ENCODE measurements around the gene ITPK1.
A peak's percentile ranks its signal among the peaks of the same experiment; 100 is the strongest.

The ITPK1 gene

GRCh38 chr14:92930737-92931602, 184.8 kb downstream of the ITPK1 start:
- no peak for DNase-seq

GRCh38 chr14:92929689-92930608, 185.8 kb downstream of the ITPK1 start:
- DNase-seq = no peak

- DNase-seq = no peak
Observed at GRCh38 chr14:92928961-92929688, 186.6 kb downstream of the ITPK1 start.

GRCh38 chr14:92928258-92928629, 187.5 kb downstream of the ITPK1 start:
- no peak for DNase-seq

GRCh38 chr14:92927349-92928257, 188.1 kb downstream of the ITPK1 start:
- no peak for DNase-seq

GRCh38 chr14:92926931-92927330, 188.8 kb downstream of the ITPK1 start:
- no peak for DNase-seq

GRCh38 chr14:92926180-92926845, 189.4 kb downstream of the ITPK1 start:
- DNase-seq = no peak

- no peak for DNase-seq
Observed at GRCh38 chr14:92925446-92925845, 190.3 kb downstream of the ITPK1 start.

GRCh38 chr14:92924247-92924646, 191.5 kb downstream of the ITPK1 start:
- peak; percentile 64 for DNase-seq

GRCh38 chr14:92923744-92924103, 192.0 kb downstream of the ITPK1 start:
- DNase-seq = no peak

GRCh38 chr14:92922883-92923743, 192.6 kb downstream of the ITPK1 start, which contains the start of gene CHGA:
Gene CHGA (plus strand): TSS chr14:92923150. CDS start chr14:92923360, 210 bp downstream.
- DNase-seq = peak; percentile 77

- peak; percentile 18 for DNase-seq
Observed at GRCh38 chr14:92922155-92922735, 193.5 kb downstream of the ITPK1 start.

- DNase-seq = no peak
Observed at GRCh38 chr14:92920001-92920400, 195.7 kb downstream of the ITPK1 start.

- DNase-seq = no peak
Observed at GRCh38 chr14:92917956-92918355, 197.8 kb downstream of the ITPK1 start.

GRCh38 chr14:92917041-92917940, 198.4 kb downstream of the ITPK1 start:
- DNase-seq = peak; percentile 86

GRCh38 chr14:92916201-92916600, 199.5 kb downstream of the ITPK1 start:
- no peak for DNase-seq

- no peak for DNase-seq
Observed at GRCh38 chr14:92914087-92914656, 201.6 kb downstream of the ITPK1 start.

- no peak for DNase-seq
Observed at GRCh38 chr14:92907316-92907911, 208.3 kb downstream of the ITPK1 start.

Data from NCI-H146 (cell line).